Measurements from ENCODE around the gene RAB31. TPM values are rescaled to one million over a fixed set of nuclear protein-coding genes. Genes with fewer than 3 reads are reported as not detected.
A peak's percentile ranks its signal among the peaks of the same experiment; 100 is the strongest.

RAB31 gene
- total and polyA plus RNA-seq, 2 of the 13 experiments (the other 11 are each of a cell fraction or from before 2014, with no cell fraction given), result 1.1 to 1.7 TPM

DNA sequence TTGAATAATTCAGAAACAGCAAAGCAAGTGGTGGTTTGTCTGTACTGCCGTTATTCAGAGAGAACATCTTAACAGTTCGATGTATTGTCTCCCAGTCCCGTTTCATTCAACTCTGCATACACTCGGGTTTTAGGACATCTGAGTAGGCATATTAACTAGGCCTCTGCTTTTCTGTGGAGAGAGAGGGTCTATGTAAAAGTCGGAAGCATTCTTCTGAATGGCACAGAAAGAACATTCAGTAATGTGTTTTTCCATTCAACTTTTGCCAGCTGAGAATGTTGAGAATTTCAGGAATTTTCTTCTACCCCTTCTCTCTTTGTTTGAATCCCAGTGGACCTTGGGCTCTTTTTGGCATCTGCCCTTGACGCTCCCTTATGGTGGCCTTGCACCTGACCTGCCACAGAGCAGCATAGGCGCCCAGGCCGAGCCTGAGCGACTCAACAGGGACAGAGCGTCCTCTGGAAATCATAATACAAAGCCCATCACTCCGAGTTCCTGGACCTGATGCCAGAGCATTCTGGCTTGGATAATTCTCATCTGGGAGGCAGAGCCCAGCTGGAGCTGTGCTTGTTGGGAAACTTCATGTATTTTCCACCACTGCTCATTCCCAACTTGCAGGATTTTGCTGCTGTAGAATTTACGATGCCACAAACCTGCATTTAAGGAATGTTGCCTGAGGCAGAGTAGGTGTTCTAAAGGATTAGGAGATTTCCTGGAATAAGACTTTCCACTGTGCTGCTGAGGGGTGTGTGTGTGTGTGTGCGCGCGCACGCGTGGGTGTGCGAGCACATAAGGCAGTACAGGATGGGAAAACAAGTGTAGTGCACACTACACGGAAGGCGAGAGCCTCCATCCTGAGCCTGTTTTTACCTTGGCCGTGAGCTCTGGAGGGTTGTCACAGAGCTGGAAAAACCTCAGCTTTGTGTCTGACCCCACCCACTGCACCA is 100.5 kb downstream of the RAB31 start (continued):
- TF ChIP-seq ZNF816 (CRISPR knock-in tag; IDR thresholded peaks at IDR 0.05; ENCODE audit: borderline replicate concordance) (no peak), ZFYVE20 (CRISPR knock-in tag; IDR thresholded peaks at IDR 0.05; ENCODE audit: borderline replicate concordance, low read depth) (no peak), FOXC1 (CRISPR knock-in tag; IDR thresholded peaks at IDR 0.05; ENCODE audit: borderline replicate concordance) (no peak), ZMAT3 (CRISPR knock-in tag; conservative IDR thresholded peaks at IDR 0.05) (no peak; the same call in 1 of the 2 replicates), ZNF275 (CRISPR knock-in tag; IDR thresholded peaks at IDR 0.05; ENCODE audit: borderline replicate concordance) (no peak), GPN1 (CRISPR knock-in tag; IDR thresholded peaks at IDR 0.05; ENCODE audit: borderline replicate concordance) (no peak), ZNF766 (CRISPR knock-in tag; IDR thresholded peaks at IDR 0.05; ENCODE audit: borderline replicate concordance) (no peak), SP4 (CRISPR knock-in tag; IDR thresholded peaks at IDR 0.05) (no peak), RXRB (CRISPR knock-in tag; IDR thresholded peaks at IDR 0.05; ENCODE audit: borderline replicate concordance) (peak; percentile 90), RNF2 (conservative IDR thresholded peaks at IDR 0.05; ENCODE audit: low read depth) (no peak), NPAS2 (CRISPR knock-in tag; IDR thresholded peaks at IDR 0.05; ENCODE audit: borderline replicate concordance) (no peak), FOXA3 (CRISPR knock-in tag; IDR thresholded peaks at IDR 0.05) (peak; percentile 74), ZNF121 (CRISPR knock-in tag; IDR thresholded peaks at IDR 0.05) (no peak), HOXA3 (CRISPR knock-in tag; IDR thresholded peaks at IDR 0.05) (no peak), MXD3 (CRISPR knock-in tag; IDR thresholded peaks at IDR 0.05) (no peak), ZBTB1 (CRISPR knock-in tag; IDR thresholded peaks at IDR 0.05; ENCODE audit: borderline replicate concordance) (no peak), ZNF841 (CRISPR knock-in tag; IDR thresholded peaks at IDR 0.05; ENCODE audit: borderline replicate concordance) (no peak)
- TF ChIP-seq, protein P1, sequence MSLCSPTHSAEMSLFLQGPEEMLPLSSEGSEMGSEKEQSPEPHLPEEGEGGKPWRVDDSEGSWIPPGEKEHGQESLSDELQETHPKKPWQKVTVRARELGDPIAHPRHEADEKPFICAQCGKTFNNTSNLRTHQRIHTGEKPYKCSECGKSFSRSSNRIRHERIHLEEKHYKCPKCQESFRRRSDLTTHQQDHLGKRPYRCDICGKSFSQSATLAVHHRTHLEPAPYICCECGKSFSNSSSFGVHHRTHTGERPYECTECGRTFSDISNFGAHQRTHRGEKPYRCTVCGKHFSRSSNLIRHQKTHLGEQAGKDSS (CRISPR knock-in tag; IDR thresholded peaks at IDR 0.05; ENCODE audit: borderline replicate concordance, low read depth), result no peak
- TF ChIP-seq, protein P2, sequence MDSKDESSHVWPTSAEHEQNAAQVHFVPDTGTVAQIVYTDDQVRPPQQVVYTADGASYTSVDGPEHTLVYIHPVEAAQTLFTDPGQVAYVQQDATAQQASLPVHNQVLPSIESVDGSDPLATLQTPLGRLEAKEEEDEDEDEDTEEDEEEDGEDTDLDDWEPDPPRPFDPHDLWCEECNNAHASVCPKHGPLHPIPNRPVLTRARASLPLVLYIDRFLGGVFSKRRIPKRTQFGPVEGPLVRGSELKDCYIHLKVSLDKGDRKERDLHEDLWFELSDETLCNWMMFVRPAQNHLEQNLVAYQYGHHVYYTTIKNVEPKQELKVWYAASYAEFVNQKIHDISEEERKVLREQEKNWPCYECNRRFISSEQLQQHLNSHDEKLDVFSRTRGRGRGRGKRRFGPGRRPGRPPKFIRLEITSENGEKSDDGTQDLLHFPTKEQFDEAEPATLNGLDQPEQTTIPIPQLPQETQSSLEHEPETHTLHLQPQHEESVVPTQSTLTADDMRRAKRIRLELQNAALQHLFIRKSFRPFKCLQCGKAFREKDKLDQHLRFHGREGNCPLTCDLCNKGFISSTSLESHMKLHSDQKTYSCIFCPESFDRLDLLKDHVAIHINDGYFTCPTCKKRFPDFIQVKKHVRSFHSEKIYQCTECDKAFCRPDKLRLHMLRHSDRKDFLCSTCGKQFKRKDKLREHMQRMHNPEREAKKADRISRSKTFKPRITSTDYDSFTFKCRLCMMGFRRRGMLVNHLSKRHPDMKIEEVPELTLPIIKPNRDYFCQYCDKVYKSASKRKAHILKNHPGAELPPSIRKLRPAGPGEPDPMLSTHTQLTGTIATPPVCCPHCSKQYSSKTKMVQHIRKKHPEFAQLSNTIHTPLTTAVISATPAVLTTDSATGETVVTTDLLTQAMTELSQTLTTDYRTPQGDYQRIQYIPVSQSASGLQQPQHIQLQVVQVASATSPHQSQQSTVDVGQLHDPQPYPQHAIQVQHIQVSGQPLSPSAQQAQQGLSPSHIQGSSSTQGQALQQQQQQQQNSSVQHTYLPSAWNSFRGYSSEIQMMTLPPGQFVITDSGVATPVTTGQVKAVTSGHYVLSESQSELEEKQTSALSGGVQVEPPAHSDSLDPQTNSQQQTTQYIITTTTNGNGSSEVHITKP (CRISPR knock-in tag; IDR thresholded peaks at IDR 0.05; ENCODE audit: low read depth), result 0 out of 2 replicates have a peak, but pooled peaks have one; percentile 19
